Measurements from ENCODE around the gene EFNA3. TPM values are rescaled to one million over a fixed set of nuclear protein-coding genes. Genes with fewer than 3 reads are reported as not detected.

Gene EFNA3
- total RNA-seq, 1 experiment from 2014 or later, result 2.3 TPM

DNA sequence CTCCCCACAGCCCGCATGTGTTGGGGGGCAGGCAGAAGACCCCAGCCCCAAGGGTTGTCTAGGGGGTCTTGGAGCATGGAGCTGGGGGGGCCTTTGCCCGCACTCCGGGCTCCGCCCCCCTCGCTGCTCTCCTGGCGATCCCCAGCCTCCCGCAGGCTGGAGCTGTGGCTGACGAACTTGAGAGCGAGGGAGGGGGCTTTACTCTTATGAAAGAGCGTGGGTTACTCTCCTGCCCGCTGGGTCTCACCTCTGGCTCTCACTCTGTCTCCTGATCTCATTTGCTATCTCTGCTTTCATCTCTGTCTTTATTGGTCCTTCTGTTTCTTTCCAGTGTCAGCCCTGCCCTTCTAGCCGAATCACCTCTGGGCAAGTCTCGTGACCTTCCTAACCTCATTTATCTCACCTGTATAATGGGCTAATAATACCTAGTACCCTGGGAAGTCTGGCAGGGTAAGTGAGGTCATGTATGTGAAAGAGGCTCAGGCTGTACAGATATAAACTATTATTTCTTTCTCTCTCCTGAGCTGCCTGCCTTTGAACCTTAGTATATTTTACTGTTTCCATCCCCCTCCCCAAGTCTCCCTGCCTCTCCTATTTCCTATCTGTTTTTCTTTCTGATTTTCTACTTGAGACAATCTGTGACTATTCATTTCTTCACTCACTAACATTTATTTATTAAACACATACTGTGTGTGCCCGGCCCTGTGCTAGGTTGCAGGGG, 14.4 kb upstream of the EFNA3 start:
- H3K4me1 ChIP-seq (ENCODE audit: control insufficient read depth, insufficient read depth, low read length), result peaks cover 24% of the 10 kb centered on the region
- no peak for TF ChIP-seq SIN3A (IDR thresholded peaks at IDR 0.05; ENCODE audit: borderline replicate concordance, insufficient read depth, low read depth, low read length)
- TF ChIP-seq, protein P1, sequence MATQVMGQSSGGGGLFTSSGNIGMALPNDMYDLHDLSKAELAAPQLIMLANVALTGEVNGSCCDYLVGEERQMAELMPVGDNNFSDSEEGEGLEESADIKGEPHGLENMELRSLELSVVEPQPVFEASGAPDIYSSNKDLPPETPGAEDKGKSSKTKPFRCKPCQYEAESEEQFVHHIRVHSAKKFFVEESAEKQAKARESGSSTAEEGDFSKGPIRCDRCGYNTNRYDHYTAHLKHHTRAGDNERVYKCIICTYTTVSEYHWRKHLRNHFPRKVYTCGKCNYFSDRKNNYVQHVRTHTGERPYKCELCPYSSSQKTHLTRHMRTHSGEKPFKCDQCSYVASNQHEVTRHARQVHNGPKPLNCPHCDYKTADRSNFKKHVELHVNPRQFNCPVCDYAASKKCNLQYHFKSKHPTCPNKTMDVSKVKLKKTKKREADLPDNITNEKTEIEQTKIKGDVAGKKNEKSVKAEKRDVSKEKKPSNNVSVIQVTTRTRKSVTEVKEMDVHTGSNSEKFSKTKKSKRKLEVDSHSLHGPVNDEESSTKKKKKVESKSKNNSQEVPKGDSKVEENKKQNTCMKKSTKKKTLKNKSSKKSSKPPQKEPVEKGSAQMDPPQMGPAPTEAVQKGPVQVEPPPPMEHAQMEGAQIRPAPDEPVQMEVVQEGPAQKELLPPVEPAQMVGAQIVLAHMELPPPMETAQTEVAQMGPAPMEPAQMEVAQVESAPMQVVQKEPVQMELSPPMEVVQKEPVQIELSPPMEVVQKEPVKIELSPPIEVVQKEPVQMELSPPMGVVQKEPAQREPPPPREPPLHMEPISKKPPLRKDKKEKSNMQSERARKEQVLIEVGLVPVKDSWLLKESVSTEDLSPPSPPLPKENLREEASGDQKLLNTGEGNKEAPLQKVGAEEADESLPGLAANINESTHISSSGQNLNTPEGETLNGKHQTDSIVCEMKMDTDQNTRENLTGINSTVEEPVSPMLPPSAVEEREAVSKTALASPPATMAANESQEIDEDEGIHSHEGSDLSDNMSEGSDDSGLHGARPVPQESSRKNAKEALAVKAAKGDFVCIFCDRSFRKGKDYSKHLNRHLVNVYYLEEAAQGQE (IDR thresholded peaks at IDR 0.05; ENCODE audit: insufficient read depth in 1 of 2, low read depth in 2 of 2, low read length in 1 of 2), result no peak
- TF ChIP-seq, protein P2, sequence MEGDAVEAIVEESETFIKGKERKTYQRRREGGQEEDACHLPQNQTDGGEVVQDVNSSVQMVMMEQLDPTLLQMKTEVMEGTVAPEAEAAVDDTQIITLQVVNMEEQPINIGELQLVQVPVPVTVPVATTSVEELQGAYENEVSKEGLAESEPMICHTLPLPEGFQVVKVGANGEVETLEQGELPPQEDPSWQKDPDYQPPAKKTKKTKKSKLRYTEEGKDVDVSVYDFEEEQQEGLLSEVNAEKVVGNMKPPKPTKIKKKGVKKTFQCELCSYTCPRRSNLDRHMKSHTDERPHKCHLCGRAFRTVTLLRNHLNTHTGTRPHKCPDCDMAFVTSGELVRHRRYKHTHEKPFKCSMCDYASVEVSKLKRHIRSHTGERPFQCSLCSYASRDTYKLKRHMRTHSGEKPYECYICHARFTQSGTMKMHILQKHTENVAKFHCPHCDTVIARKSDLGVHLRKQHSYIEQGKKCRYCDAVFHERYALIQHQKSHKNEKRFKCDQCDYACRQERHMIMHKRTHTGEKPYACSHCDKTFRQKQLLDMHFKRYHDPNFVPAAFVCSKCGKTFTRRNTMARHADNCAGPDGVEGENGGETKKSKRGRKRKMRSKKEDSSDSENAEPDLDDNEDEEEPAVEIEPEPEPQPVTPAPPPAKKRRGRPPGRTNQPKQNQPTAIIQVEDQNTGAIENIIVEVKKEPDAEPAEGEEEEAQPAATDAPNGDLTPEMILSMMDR (IDR thresholded peaks at IDR 0.05), result no peak
- TF ChIP-seq POLR2AphosphoS5 (IDR thresholded peaks at IDR 0.05; ENCODE audit: low read depth, low read length), result no peak
- no peak for TF ChIP-seq TCF7L2 (IDR thresholded peaks at IDR 0.05; ENCODE audit: low read depth, low read length)
- intact Hi-C loops (cut with micrococcal nuclease; ENCODE audit: unreplicated experiment) (no loop called here), in situ Hi-C loops (cut with HindIII; ENCODE audit: low pct_unique_long_range_greater_than_20kb, low sequenced_read_pairs) (no loop called here)
- peak; percentile 34 for ATAC-seq
- ChIA-PET CTCF (interaction anchor here (3.3 kb wide), 1 partner anchor 21 kb away, joined by 21 read pairs; no protein-coding TSS in a partner anchor), POLR2A (interaction anchor here (0.6 kb wide), 1 partner anchor 55 kb away, joined by 8 read pairs; no protein-coding TSS in a partner anchor)
- TSS peak; percentile 84 for BruUV-seq (replicated peaks)
- H3K9me3 ChIP-seq (ENCODE audit: control insufficient read depth, insufficient read depth, low read depth, low read length), result no peaks in the 10 kb centered on the region
- no peaks in the 10 kb centered on the region; the same call in 1 of the 2 replicates for H3K36me3 ChIP-seq (ENCODE audit: control insufficient read depth, insufficient read depth, low read length)
- H3K27me3 ChIP-seq (ENCODE audit: control insufficient read depth, insufficient read depth, low read length), result no peaks in the 10 kb centered on the region
- peak overlapping the region; percentile 69 for H3K27ac ChIP-seq (ENCODE audit: low read length)
- peak overlapping the region; percentile 83 to 85 for H3K4me3 ChIP-seq (ENCODE audit: low read depth in 2 of 2, low read length in 2 of 2)
- no peak for DNase-seq (ENCODE audit: low read depth, low spot score)

DNA sequence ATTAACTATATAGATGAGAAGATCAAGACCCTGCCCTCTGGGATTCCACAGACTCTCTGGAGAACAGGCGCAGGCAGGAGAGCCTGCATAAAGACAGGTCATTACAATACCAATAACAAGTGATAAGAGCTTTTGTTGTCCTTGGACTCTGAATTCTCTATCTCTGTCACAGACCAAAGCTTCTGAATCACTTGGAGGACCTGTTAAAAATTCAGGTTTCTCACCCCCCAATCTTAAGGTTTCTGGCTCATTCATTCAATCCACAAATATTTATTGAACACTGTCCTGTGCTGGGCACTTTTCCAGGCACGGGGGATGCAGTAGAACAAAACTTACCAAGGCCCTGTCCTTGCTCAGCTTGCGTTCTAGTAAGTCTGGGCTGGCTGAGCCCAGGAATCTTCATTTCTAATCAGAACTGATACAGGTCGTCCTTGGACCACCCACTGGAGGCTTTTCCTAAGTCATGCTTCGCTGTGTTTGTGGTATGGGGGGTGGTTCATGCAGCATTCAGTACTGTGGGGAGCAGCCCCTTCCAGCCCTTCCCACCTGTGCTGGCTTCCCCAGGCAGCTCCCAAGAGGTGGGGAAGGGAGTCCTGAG, 13.7 kb upstream of the EFNA3 start:
- DNase-seq (ENCODE audit: low read depth, low spot score) (no peak), ATAC-seq (no peak)
- Histone ChIP-seq H3K27me3 (ENCODE audit: control insufficient read depth, insufficient read depth, low read length) (no peaks in the 10 kb centered on the region), H3K9me3 (ENCODE audit: control insufficient read depth, insufficient read depth, low read depth, low read length) (no peaks in the 10 kb centered on the region), H3K27ac (ENCODE audit: low read length) (no peak overlapping the region), H3K4me3 (ENCODE audit: low read depth in 2 of 2, low read length in 2 of 2) (no peak overlapping the region; a peak in 1 of 4 replicates), H3K36me3 (ENCODE audit: control insufficient read depth, insufficient read depth, low read length) (no peaks in the 10 kb centered on the region; the same call in 1 of the 2 replicates), H3K4me1 (ENCODE audit: control insufficient read depth, insufficient read depth, low read length) (peaks cover 30% of the 10 kb centered on the region)
- TF ChIP-seq, protein P2 (IDR thresholded peaks at IDR 0.05), result no peak
- no peak for TF ChIP-seq TCF7L2 (IDR thresholded peaks at IDR 0.05; ENCODE audit: low read depth, low read length)
- TF ChIP-seq, protein P1 (IDR thresholded peaks at IDR 0.05; ENCODE audit: insufficient read depth in 1 of 2, low read depth in 2 of 2, low read length in 1 of 2), result no peak
- no peak for TF ChIP-seq SIN3A (IDR thresholded peaks at IDR 0.05; ENCODE audit: borderline replicate concordance, insufficient read depth, low read depth, low read length)
- no peak for TF ChIP-seq POLR2AphosphoS5 (IDR thresholded peaks at IDR 0.05; ENCODE audit: low read depth, low read length)
- BruUV-seq (replicated peaks), result no TSS peak
- ChIA-PET CTCF (interaction anchor here (0.7 to 3.3 kb wide), 2 partner anchors 20 to 26 kb away, joined by 5 to 21 read pairs; no protein-coding TSS in a partner anchor), POLR2A (no interaction called here)
- in situ Hi-C loops (cut with HindIII; ENCODE audit: low pct_unique_long_range_greater_than_20kb, low sequenced_read_pairs) (no loop called here), intact Hi-C loops (cut with micrococcal nuclease; ENCODE audit: unreplicated experiment) (no loop called here)

All from Panc1 (cell line).